Upper lobe of right lung (tissue), 1 donor: ENCODE results near the gene SSBP3. TPM values are rescaled to one million over a fixed set of nuclear protein-coding genes. Genes with fewer than 3 reads are reported as not detected.

Source experiments
- ATAC-seq: fragments of 200-7000 bp; cut with Tn5 transposase; one replicate; pipeline ENCODE4 v1.9.1; 2020; ENCODE audit warnings: mild to moderate bottlenecking, moderate library complexity
- DNase-seq: peaks from one replicate; pipeline ENCODE4 v3.0.0-alpha.2; 2020
- H3K27ac ChIP-seq: fragments of 200-600 bp; one replicate; pipeline ENCODE4 v1.8.0; 2022
- H3K27me3 ChIP-seq: fragments of 200-600 bp; one replicate; pipeline ENCODE4 v1.8.0; 2022; ENCODE audit warnings: mild to moderate bottlenecking
- H3K36me3 ChIP-seq: fragments of 200-600 bp; one replicate; pipeline ENCODE4 v1.8.0; 2022
- H3K4me1 ChIP-seq: fragments of 200-600 bp; one replicate; pipeline ENCODE4 v1.8.0; 2022
- H3K4me3 ChIP-seq: fragments of 200-600 bp; one replicate; pipeline ENCODE4 v1.8.0; 2022; ENCODE audit warnings: mild to moderate bottlenecking
- H3K9me3 ChIP-seq: fragments of 200-600 bp; one replicate; pipeline ENCODE4 v1.8.0; 2022
- intact Hi-C: fragments of 100-400 bp; cut with DNase I; formaldehyde crosslinking; loops from one replicate; pipeline ENCODE4 v1.11.0; 2022
- total RNA-seq: library from RNA; stranded (reverse); fragmentation: NEBNext Ultra II Directional; extraction: Animal tissue kit (Norgen Biotek cat#: 25700); gene quantifications from one replicate; pipeline ENCODE4 v1.2.1, GENCODE V29; 2021
- TF ChIP-seq, protein P1 (sequence below): fragments of 200-600 bp; IDR thresholded peaks from one replicate; pipeline ENCODE4 v1.8.0; 2022; ENCODE audit warnings: antibody characterized with exemption
- donor health status: DM: no; HTN: yes; CAD: no; lungs with severe emphysema.

SSBP3 gene
- total RNA-seq, 1 donor from 2014 or later = 40.4 TPM

DNA sequence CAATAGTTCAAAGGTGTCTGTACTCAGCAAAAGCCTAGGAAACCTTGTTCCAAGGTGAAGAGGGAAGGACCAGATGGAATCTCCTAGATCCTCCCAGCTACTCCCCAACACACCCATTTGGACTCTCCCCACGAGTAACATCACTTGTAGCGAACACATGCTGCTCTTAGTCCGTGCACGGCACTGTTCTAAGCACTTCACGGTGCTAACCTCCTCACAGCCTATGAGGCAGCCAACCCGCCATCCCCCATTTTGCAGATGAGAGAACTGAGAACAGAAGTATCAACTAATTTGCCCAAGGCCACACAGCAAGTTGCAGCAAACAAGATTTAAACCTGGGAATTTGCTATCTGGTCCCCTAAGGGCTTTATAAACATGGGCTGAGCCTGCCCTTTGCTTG lies 182.0 kb downstream of the SSBP3 start:
- TF ChIP-seq, protein P1, sequence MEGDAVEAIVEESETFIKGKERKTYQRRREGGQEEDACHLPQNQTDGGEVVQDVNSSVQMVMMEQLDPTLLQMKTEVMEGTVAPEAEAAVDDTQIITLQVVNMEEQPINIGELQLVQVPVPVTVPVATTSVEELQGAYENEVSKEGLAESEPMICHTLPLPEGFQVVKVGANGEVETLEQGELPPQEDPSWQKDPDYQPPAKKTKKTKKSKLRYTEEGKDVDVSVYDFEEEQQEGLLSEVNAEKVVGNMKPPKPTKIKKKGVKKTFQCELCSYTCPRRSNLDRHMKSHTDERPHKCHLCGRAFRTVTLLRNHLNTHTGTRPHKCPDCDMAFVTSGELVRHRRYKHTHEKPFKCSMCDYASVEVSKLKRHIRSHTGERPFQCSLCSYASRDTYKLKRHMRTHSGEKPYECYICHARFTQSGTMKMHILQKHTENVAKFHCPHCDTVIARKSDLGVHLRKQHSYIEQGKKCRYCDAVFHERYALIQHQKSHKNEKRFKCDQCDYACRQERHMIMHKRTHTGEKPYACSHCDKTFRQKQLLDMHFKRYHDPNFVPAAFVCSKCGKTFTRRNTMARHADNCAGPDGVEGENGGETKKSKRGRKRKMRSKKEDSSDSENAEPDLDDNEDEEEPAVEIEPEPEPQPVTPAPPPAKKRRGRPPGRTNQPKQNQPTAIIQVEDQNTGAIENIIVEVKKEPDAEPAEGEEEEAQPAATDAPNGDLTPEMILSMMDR = no peak
- intact Hi-C loops = no loop called here
- Histone ChIP-seq H3K9me3 (no peaks in the 10 kb centered on the region), H3K36me3 (peaks cover 5% of the 10 kb centered on the region), H3K4me3 (no peak overlapping the region), H3K27ac (no peak overlapping the region), H3K4me1 (peaks cover 17% of the 10 kb centered on the region), H3K27me3 (no peaks in the 10 kb centered on the region)
- no peak for ATAC-seq
- no peak for DNase-seq

DNA sequence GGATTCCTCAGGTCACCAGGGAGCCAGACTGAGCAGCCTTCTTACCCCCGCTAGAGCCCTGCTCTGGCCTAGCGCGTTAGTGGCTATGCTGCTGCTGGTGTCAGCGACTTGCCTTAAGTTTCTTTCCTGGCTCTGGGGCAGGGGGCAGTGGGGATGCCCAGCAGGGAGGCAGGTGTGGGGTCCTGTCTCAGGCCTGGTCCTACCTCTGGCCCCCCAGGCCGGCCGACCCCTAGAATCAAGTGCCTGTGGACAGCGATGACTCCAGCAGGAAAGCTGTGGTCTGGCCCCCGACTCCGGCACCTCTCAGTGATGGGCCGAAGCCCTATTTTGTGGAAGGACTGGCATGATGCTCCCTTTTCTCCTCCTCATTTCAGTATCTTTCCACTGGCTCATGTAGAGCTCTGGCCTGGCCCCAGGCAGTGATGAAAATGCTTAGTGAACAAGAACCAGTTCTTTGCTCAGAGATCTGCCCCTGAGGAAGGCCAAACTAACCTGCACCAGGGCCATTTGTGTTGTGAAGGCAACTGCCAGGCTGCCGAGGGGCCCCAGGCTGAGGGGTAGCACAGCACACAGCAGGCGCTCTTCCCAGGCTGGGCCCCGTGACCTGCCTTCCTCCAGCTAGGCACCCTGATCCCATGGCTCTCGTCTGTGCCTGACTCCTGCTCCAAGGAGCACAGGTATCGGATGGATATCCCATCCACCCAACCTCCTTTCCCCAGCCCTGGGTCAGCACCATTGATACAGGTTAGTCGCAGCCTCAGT lies 182.6 kb downstream of the SSBP3 start:
- DNase-seq (no peak), ATAC-seq (no peak)
- intact Hi-C loops = no loop called here
- Histone ChIP-seq H3K4me3 (no peak overlapping the region), H3K9me3 (no peaks in the 10 kb centered on the region), H3K36me3 (peaks cover 7% of the 10 kb centered on the region), H3K27ac (no peak overlapping the region), H3K27me3 (no peaks in the 10 kb centered on the region), H3K4me1 (peaks cover 21% of the 10 kb centered on the region)
- TF ChIP-seq, protein P1 = no peak

DNA sequence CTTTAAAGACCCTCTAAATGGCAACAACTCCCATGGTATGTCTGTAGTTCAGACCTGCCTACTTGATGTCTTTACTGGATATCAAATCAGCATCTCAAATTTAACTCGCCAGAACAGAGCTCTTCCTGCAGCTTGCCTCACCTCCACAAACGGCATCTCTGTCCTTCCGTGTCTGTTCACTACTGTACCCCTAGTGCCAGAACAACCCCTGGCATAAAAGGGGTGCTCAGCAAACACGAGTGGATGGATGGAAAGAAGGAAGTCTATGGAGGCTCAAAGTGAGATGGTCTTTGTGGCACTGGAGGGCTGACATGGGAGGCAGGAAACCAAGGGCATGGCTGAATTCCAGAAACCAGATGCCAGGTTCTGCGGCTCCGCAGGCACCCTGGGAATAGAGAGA lies 183.5 kb downstream of the SSBP3 start:
- Histone ChIP-seq H3K27ac (no peak overlapping the region), H3K4me1 (peaks cover 21% of the 10 kb centered on the region), H3K36me3 (peaks cover 16% of the 10 kb centered on the region), H3K9me3 (no peaks in the 10 kb centered on the region), H3K27me3 (no peaks in the 10 kb centered on the region), H3K4me3 (no peak overlapping the region)
- TF ChIP-seq, protein P1 = no peak
- DNase-seq (no peak), ATAC-seq (no peak)
- intact Hi-C loops = no loop called here

DNA sequence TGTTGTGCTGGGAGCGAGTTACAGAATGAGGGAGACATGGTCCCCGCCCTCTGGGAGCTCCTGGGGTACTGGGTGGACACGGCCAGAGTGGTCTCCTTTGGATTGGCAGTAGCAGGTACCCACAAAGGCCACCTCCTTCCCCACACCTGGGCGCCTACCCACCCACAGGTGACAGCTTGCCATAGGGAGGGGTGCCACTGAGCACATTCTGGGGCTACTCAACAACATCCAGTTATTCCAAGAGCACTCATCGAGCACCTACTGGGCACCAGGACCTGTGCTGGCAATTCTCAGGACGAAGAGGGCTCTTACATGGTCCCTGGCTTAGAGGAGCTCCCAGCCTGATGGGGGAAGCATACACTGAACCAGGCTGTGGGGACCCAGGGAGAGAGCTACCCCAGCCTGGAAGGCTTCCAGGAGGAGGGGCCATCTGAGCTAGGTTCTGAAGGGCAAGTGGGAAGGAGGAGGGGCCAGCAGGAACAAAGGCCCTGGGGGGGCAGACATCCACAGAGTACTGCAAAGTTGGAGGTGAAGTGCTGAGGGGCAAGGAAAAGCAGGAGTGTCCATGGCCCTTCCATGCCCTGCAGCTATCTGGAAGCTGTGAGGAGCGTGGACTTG lies 184.2 kb downstream of the SSBP3 start:
- Histone ChIP-seq H3K9me3 (no peaks in the 10 kb centered on the region), H3K27me3 (no peaks in the 10 kb centered on the region), H3K4me1 (peaks cover 21% of the 10 kb centered on the region), H3K27ac (no peak overlapping the region), H3K4me3 (no peak overlapping the region), H3K36me3 (peaks cover 23% of the 10 kb centered on the region)
- DNase-seq = no peak
- TF ChIP-seq, protein P1 = no peak
- intact Hi-C loops = no loop called here
- ATAC-seq = no peak

DNA sequence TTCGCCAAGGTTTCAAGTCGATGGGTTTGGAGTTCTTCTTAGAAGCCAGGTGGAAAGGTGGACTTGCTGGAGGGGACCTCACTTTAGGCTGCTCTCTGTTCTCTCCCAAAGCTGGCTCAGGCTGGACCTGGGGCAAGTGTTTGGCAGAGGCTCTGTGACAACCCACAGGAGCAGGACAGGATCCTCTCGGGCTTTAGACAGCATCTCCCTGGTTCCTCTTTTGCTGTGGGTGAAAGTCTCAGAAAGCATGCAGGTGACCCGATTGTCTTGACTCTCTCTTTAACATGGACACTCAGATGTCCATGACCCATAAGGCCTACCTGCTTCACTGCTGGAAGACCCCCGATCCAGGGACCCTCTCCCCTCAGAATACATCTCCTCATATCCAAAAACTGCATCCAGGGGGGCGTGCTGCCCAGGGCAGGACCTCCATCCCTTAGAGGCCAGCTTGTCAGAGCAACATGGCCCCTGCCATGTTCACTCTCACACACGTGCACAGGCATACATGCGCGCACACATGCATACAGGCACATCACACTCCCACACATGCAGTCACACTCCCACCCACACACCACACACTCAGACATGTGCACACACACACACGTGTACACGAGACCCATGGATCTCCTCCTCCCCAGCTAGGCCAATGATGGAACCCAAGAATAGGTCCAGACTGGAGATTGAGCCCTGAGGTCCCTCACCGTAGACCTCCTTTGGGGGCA lies 184.9 kb downstream of the SSBP3 start:
- DNase-seq (no peak), ATAC-seq (no peak)
- Histone ChIP-seq H3K27ac (peak overlapping the region; percentile 78), H3K4me3 (no peak overlapping the region), H3K27me3 (no peaks in the 10 kb centered on the region), H3K9me3 (no peaks in the 10 kb centered on the region), H3K4me1 (peaks cover 21% of the 10 kb centered on the region), H3K36me3 (peaks cover 30% of the 10 kb centered on the region)
- TF ChIP-seq, protein P1 = no peak
- intact Hi-C loops = no loop called here
